NCI-H82 (cell line): ENCODE measurements around the gene GPSM3.

Experiments
- DNase-seq: peaks from one replicate; lab custom pipeline; 2025; lab: John Stamatoyannopoulos, UW

GPSM3 gene

DNA sequence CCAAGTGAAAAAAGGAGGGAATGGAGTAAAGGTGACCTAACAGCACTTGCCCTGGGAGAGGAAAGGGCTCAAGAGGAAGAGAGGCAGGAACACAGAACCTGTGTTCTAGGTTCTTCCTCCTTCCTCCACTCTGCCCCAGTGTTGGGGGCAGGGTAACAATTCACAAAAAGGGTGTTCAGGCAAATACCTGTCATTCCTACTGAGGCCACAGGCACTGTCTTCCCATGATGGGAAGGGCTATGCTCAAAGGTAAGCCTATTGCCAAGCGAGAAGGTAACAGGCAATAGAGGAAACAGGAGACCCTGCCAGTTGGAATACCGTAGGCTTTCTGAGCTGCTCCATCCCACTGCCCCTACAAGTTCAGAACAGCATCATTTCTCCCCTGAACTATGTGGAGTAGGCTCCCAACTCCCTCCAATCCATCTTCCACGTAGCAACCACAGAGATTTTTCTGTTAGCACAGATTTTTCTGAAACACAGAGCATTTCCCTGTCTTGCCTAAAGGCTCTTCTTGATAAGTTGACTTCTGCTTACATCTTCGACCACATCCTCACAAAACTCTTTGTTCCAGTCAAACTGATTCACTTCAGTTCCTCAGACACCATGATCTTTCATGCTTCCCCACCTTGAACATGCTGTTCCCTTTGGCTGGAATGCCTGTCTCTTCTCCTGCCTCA, 19.3 kb downstream of the GPSM3 start:
- DNase-seq, result no peak

GRCh38 chr6:32171234-32171633, 21.2 kb downstream of the GPSM3 start:
- DNase-seq, result no peak

GRCh38 chr6:32170294-32170693, 22.1 kb downstream of the GPSM3 start:
- no peak for DNase-seq

DNA sequence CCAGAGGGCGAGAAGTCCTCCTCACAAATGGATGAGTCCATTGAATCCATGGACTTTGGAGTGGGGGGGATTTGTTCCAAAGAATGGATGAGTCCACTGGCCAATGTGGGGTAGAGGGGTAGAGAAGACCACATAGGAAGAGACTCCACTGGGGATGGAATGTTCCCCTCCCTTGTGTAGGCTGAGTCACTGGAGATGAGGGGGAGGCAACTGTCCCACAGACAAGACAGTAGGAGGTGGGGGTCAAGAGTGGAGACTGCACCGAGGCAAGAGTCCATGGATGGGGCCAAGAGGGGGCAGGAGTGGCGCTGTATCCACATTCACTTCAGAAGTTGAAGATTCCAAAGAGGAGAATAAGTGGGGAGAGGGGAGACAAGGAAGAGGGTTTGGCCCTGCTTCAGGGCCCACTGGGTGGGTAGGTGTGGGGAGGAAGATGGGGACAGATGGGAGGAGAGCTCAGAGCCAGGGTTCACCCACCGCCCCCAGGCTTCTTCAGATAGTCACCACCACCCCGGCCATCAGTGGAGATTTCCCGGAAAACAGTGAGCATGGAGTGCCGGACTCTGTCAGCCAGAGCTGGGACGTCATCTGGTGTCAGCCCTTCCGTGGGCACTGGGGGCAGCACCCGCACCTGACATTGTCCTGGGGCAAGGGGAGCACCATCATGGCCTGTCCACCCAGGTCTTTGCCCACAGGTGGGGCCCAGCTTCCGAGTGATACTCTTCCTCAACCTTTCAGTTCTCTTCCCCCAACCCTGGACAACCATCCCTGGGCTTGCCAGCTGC, 23.4 kb downstream of the GPSM3 start:
- DNase-seq, result no peak

- no peak for DNase-seq
These were observed 24.1 kb downstream of the GPSM3 start for GRCh38 chr6:32168350-32168749.

GRCh38 chr6:32167761-32168262, 24.6 kb downstream of the GPSM3 start:
- peak; percentile 37 for DNase-seq

- no peak for DNase-seq
These were observed 25.2 kb downstream of the GPSM3 start for GRCh38 chr6:32167154-32167760.

DNA sequence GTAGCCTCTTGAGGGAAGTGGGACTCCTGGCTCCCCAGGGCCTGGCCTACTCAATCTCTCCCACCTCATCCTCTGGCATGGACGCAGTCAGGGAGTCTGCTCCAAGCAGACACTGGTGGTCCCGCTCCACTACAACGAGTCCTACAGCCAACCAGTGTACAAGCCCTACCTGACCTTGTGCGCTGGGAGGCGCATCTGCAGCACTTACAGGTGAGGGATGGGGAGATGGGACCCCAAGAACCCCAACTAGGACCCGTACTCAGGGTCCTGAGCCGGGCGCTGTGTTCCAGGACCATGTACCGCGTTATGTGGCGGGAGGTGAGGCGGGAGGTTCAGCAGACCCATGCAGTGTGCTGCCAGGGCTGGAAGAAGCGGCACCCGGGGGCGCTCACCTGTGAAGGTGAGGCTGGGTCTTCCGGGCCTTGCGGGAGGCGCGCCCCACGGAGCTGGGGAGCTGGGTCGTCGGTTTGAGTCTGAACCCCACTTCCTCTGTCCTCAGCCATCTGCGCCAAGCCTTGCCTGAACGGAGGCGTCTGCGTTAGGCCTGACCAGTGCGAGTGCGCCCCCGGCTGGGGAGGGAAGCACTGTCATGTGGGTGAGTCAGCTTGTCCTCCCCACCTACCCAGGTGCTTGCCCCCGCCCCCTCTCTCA, 25.9 kb downstream of the GPSM3 start:
- no peak for DNase-seq

DNA sequence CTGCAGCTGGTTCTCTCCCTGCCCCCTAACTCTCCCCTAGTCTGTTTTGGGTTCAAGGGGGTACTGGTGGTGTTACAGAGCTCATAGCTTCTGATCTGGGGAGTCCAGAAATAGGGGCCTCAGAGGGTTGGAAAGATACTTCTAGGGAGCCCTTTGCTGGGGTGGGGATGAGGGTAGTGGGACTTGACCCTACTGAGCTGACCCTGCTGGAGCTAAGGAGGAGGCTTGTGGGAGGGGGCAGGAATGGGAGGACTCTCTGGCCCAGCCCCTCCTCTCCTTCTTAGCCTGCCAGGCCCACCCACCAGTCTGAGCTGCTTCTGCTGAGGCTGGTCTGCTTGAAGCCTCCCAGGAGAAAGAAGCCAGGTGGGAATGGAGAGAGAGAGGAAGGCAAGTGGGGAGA, 28.1 kb downstream of the GPSM3 start, which contains the start of gene EGFL8:
TSS of gene EGFL8 (plus strand) at position 301 of the 400 bp plus-strand sequence. CDS start 1,571 bp downstream, outside the sequence.
- no peak for DNase-seq

- DNase-seq, result no peak
These were observed 28.7 kb downstream of the GPSM3 start for GRCh38 chr6:32163559-32164258.

- no peak for DNase-seq
These were observed 34.4 kb downstream of the GPSM3 start for GRCh38 chr6:32158052-32158451.

DNA sequence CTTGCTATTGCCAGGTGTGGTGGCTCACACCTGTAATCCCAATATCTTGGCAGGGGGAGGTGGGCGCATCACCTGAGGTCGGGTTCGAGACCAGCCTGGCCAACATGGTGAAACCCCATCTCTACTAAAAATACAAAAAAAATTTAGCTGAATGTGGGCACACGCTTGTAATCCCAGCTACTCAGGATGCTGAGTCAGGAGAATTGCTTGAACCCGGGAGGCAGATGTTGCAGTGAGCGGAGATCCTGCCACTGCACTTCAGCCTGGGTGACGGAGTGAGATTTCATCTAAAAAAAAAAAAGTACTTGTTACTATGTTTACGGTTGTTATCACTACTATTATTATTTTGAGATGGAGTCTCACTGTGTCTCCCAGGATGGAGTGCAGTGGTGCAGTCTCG, 35.6 kb downstream of the GPSM3 start:
- no peak for DNase-seq

- peak; percentile 91 for DNase-seq
These were observed 37.8 kb downstream of the GPSM3 start for GRCh38 chr6:32154514-32155161.

GRCh38 chr6:32153564-32154513, 38.6 kb downstream of the GPSM3 start, which contains the start of gene PPT2:
PPT2 (plus strand) TSS chr6:32154141; CDS start chr6:32154595, 454 bp downstream.
- peak; percentile 96 for DNase-seq

- DNase-seq, result peak; percentile 85
These were observed 39.5 kb downstream of the GPSM3 start for GRCh38 chr6:32152769-32153563.

GRCh38 chr6:32151863-32152768, 40.3 kb downstream of the GPSM3 start, which contains the start of gene PRRT1:
PRRT1 (minus strand) TSS chr6:32151939; CDS start chr6:32151827, 112 bp downstream.
- DNase-seq, result peak; percentile 75

DNA sequence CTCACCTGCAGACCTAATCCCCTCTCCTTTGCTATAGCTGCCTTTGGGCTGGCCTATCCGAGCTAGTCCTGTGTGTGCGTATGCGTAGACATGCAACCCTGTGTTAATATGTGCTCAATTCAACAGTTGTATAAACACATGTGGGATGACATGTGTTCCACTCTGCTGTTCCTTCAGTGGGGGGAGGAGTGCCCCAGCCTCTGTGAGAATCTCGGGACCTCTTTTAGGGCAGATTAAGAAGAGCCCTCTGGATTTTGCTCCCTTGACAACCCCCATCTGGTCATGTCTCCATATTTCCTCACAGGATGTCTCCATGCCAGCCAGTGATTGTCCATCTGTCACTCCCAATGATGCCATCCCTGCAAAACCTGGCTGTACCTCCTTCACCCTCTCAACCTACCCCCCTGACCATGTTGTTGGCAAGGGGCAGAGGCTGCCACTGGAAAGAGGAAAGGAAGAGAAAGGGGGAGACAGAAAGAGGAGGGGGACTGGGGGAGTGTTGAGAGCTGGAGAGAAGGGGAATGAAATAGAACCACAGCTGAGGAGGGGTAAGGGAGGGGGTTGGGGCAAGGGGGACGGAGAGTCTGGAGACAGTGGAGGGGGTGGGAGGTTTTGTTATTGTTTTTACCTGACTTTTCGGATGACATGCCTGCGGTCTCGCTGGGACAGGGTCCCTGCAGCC, 41.1 kb downstream of the GPSM3 start:
- DNase-seq, result peak; percentile 94
